Stimulated activated CD8-positive, alpha-beta memory T cell treated with anti-CD3 and anti-CD28 coated beads, Interleukin-7, amount 100 ng/mL, for 1 hour (primary cell): Measurements from ENCODE around the gene ESRRA.
A peak's percentile ranks its signal among the peaks of the same experiment; 100 is the strongest.

ENCODE experiments used
- DNase-seq, 2 donors: peaks; one replicate each; pipeline ENCODE4 v3.0.0-alpha.2; 2020; ENCODE audit warnings: low read depth in 2 of 2

The ESRRA gene

DNA sequence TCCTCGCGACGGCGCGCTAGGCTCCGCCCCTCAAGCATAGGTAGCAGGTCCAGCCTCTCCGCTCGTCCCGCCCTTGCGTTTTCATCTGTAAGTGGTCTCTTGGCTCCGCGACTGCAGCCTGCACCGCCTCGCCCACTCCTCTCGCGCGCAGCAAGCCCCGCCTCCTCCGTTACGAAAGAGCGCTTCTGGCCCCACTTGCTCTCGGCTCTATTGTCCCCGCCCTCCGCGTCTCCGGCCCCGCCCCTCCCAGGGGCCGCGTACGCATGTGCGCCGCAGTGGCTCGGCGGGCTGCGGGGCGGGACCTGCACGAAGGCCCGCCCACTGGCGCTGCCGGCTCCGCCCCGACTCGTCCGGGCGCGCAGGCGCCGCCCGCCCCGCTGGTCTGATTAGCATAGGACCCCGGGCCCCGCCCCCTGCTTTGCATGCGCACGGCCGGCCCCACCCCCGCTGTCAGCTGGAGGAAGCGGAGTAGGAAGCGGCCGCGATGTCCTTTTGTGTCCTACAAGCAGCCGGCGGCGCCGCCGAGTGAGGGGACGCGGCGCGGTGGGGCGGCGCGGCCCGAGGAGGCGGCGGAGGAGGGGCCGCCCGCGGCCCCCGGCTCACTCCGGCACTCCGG is at the start of gene ESRRA:
ESRRA (plus strand) TSS at position 450 of the 616 bp plus-strand sequence. CDS start 1,656 bp downstream, outside the sequence.
- peak; percentile 97 to 98 for DNase-seq

- DNase-seq, result no peak
Observed at GRCh38 chr11:64256300-64256699, 49.0 kb upstream of the ESRRA start.

GRCh38 chr11:64258356-64258755 is 47.0 kb upstream of the ESRRA start:
- DNase-seq, result no peak

- no peak for DNase-seq
Observed at GRCh38 chr11:64258946-64259532, 46.3 kb upstream of the ESRRA start.

DNA sequence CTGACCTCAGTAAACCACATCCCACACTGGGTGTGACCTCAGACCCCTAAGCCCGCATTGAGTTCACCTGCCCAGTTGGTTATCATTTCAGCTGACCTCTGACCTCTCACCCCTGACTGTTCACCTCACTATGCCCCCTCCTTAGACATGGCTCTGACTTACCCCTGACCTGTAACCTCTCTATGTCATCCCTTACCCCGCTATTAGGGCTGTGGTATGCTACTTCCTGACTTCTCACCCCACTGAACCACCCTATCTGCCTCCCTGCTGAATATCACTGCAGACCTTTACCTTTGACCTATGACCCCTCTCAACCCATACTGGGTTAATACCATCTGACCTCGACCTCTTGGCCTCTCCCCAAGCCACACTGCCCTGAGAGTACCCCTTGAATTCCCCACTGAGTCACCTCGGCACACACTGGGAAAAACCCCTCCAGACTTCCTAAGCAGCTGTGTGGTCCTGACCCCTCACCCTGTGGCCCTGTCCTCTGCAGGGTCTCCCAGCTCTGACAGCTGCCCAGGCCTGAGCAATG is 45.7 kb upstream of the ESRRA start:
- DNase-seq, result no peak

DNA sequence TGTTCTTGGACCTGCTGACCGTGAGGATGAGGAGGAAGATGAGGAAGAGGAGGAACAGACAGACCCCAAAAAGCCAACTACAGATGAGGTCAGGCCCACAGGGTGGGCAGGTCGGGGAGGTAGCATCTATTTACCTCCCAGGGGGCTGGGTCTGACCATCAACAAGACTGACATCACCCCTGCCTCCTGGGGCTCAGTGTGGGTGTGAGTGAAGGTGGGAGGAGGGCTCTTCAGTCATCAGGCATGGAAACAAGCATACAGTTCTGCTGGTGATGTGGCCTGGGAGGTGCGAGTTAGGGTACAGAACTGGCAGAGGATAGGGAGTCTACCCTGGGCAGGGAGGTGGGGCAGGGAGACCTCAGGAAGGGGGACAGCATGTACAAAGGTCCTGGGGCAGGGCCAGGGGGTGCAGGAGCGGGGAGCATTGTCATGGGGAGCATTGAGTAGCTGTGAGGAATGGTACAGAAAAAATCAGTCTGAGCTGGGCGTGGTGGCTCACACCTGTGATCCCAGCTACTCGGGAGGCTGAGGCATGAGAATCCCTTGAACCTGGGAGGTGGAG is 45.1 kb upstream of the ESRRA start:
- no peak for DNase-seq

DNA sequence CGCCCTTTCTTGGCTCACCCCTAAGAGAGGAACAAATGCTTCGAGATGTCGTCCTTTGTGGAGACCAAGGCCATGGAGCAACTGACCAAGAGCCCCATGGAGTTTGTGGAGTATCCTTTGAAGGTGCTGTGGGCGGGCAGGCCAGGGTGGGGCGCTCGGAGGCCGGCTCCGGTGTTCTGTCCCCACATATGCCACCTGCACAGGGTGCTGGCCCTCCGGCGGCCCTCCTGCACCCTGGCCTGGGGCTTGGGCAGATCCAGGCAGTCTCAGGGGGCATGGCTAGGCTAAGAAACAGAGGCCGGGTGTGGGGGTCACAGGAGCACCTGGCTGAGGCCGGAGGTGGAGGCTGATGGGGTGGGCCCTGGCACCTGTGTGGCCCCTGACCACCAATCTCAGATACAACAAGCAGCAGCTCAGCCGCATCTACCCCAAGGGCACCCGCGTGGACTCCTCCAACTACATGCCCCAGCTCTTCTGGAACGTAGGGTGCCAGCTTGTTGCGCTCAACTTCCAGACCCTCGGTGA is 43.7 kb upstream of the ESRRA start:
- DNase-seq, result no peak

DNA sequence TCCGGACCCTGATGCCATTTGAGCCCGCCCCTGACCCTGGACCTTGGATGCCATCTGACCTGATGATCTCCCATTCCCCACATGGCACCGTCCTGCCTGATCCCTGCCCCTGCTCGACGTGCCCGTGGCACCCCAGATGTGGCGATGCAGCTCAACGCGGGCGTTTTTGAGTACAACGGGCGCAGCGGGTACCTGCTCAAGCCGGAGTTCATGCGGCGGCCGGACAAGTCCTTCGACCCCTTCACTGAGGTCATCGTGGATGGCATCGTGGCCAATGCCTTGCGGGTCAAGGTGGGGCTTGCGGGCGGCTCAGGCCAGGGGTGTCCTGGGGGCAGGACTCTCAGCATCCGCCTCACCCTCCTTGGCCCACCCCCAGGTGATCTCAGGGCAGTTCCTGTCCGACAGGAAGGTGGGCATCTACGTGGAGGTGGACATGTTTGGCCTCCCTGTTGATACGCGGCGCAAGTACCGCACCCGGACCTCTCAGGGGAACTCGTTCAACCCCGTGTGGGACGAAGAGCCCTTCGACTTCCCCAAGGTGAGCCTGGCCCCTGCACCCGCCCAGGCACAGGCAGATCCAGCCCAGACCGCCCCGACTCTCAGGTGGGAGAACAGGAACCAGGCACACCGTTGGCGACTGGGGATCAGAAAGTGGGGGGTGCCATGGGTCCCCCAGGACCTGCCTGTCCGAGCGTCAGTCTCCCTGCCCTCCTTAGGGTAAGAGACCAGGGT is 42.9 kb upstream of the ESRRA start:
- no peak for DNase-seq

DNA sequence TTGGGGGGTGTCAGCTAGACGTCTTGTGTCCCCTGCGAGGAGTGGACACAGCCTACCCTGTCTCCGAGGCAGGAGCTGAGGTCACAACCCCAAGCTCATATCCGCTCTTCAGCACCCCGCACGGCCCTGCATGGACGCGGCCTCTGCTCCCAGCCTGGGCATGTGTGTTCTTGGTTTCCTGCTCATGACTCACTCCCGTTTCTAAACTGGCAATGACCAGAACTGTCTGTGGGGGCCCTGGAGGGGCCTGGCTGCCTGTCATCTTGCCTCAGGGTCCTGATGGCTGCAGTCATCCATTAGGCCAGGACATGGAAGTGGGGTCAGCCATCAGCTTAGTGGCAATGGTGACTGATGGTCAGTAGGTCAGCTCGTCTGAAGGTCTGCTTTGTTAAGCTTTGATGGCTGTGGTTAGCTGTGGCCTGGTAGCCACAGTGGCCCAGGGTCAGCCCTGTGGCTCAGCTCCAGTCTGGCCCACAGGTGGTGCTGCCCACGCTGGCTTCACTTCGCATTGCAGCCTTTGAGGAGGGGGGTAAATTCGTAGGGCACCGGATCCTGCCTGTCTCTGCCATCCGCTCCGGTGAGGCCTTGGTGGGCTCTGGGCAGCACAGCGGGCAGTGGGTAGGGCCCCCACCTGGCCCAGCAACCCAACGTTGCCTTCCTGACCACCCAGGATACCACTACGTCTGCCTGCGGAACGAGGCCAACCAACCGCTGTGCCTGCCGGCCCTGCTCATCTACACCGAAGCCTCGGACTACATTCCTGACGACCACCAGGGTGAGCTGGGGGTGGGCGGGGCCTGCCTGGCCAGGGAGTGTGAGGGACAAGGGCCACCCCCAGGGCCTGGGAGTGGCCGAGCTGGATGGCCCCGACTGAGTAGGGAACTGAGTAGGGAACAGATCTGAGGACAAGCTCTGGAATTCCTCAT is 42.0 kb upstream of the ESRRA start:
- no peak for DNase-seq

DNA sequence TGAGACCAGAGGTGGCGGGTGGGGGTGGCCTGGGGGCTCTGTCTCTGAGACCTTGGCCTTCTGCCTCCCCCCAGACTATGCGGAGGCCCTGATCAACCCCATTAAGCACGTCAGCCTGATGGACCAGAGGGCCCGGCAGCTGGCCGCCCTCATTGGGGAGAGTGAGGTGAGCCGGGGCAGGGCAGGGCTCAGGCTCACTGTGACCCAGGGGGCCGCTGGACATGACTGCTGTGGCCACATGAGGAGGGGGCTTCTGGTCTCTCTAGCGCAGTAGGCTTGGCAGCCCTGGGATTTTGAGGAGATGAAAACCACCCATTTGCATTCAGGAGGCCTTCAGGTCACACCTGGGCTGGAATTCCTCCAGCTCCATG is 41.4 kb upstream of the ESRRA start:
- no peak for DNase-seq

DNA sequence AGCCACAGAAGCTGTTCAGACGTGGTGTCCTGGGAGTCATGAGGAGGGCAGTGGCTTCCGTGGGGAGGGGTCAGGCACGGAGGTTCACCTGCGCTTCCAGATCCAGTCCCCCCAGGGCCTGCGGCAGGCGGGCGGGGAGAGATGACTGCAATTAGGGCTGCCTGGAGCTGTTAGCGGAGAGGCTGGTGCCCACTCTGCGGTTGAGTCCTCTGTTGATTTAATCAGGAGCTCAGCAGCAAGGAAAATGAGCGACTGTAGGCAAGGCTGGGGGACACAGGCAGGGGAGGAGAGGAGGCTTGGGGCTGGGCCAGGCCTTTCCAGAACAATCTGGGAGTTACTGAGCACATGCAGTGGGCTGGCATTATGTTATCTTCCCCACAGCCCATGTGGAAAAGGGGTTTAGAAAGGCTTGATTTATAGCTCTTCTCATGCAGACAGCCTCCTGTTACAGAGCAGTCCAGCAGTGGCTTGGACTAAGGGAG is 40.9 kb upstream of the ESRRA start:
- no peak for DNase-seq

DNA sequence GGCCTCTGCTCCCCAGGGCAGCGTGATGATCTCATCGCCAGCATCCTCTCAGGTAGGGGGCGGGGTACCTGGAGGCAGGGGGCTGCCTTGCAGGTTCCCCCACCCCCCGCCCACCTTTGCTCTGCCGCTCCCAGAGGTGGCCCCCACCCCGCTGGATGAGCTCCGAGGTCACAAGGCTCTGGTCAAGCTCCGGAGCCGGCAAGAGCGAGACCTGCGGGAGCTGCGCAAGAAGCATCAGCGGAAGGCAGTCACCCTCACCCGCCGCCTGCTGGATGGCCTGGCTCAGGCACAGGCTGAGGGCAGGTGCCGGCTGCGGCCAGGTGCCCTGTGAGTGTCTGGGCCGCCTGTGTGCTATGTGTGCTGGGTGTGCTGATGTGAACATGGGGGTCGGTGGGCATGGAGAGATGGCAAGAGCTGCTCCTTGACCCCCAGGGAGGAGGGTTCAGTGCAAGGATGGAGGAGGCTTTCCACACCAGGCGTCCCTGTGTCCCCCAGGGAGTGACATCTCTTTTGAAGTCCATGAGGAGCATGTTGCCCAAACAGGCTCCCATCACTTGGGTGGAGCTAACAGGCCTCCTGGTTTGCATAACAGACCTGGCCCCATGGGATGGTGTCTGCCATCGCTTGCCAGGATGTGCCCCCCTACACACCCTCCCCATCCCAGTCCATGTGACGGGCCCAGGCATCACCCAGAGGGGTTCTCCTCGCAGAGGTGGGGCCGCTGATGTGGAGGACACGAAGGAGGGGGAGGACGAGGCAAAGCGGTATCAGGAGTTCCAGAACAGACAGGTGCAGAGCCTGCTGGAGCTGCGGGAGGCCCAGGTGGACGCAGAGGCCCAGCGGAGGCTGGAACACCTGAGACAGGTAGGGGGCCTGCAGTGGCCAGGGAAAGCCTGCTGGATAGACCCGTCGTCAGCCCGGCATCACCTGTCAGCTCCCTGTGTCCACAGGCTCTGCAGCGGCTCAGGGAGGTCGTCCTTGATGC is 39.9 kb upstream of the ESRRA start:
- DNase-seq, result no peak

DNA sequence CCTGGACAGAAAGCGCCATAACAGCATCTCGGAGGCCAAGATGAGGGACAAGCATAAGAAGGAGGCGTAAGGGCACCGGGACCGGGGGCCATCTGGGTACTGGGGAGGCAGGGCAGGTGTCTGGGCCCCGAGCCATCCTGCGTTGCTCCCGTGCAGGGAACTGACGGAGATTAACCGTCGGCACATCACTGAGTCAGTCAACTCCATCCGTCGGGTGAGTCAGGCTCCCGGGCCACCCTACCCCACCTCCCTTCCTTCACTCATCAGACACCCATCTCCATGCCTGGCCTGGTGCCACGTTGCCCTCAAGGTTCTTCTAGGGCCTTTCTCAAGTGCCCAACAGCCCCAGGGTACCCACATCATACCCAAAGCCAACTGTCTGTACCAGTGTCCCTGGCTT is 39.0 kb upstream of the ESRRA start:
- DNase-seq, result no peak

DNA sequence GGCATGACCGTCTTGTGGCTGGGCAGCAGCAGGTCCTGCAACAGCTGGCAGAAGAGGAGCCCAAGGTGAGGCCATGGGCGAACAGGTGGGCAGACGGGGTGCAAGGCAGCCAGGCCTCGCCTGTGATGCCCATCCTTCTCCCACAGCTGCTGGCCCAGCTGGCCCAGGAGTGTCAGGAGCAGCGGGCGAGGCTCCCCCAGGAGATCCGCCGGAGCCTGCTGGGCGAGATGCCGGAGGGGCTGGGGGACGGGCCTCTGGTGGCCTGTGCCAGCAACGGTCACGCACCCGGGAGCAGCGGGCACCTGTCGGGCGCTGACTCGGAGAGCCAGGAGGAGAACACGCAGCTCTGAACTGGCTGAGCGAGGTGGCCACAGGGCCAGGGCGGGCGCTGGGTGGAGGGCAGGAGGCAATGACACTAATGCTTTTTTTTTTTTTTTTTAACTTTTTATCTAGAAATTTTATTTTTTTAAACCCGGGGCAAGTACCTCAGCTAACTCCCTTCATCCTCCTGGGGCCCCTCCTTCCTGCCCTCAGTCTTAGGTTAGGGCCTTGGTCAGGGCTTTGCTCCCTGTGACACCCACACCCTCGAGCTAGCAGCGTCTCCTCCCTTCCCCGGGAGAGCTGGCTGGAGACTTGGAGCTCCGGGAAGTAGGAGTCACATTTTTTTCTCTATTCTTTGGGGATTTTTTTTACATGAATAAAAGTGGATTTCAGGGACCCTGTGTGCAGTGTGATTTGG is 37.9 kb upstream of the ESRRA start:
- no peak for DNase-seq

- DNase-seq, result no peak
Observed at GRCh38 chr11:64268025-64268892, 37.1 kb upstream of the ESRRA start.

- no peak for DNase-seq
Observed at GRCh38 chr11:64268893-64269539, 36.3 kb upstream of the ESRRA start.

DNA sequence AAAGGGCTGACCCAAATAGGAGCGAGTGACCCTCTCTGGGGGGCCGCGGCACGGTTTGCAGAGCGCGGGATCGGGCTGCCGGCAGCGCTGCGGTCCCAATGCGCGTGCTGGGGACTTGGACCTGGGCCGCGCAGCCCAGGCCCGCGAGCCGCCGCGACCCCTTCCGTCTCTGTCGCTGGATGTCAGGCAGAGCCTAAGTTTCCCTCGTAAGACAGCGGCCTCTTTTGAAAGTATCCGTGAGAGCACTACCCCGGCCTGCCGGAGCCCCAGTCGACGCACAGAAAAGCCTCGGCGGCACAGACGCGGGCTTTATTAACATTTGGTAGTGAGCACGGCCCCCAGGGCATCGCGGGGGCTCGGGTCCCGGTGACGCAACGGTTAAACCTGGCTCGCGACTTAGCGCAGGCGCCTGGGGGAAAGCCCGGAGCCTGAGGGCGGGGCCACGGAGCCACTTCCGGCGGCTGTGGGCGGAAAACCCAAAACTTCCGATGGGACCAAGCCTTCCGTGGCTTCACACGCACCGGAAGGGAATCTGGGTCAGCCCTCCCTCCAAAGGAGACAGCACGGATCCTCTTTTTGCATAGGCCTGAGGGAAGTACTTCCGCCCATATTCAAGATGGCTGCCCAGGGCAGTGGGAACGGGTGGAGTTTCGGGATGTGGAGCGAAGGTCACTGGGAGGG is 35.6 kb upstream of the ESRRA start:
- peak; percentile 94 to 95 for DNase-seq
